Limb (tissue), 2 donors: ENCODE results near the gene TIAM1.
A peak's percentile ranks its signal among the peaks of the same experiment; 100 is the strongest.

Experiments used
- DNase-seq, 2 donors: peaks; one replicate each; pipeline ENCODE4 v3.0.0-alpha.2; 2016; ENCODE audit errors: extremely low spot score in 2 of 2

TIAM1 gene

GRCh38 chr21:31140676-31141075 lies 203.4 kb downstream of the TIAM1 start:
- no peak for DNase-seq

- DNase-seq: no peak
Observed at GRCh38 chr21:31140025-31140424, 204.0 kb downstream of the TIAM1 start.

GRCh38 chr21:31137960-31138359 lies 206.1 kb downstream of the TIAM1 start:
- DNase-seq: no peak

- peak; percentile 46 to 64 for DNase-seq
Observed at GRCh38 chr21:31136891-31137290, 207.2 kb downstream of the TIAM1 start.

GRCh38 chr21:31135531-31136184 lies 208.4 kb downstream of the TIAM1 start:
- DNase-seq: no peak

GRCh38 chr21:31133243-31133830 lies 210.7 kb downstream of the TIAM1 start:
- no peak for DNase-seq

GRCh38 chr21:31132574-31133242 lies 211.4 kb downstream of the TIAM1 start:
- no peak for DNase-seq

- DNase-seq: no peak
Observed at GRCh38 chr21:31130821-31131220, 213.2 kb downstream of the TIAM1 start.

GRCh38 chr21:31128234-31128633 lies 215.8 kb downstream of the TIAM1 start:
- DNase-seq: no peak

- no peak for DNase-seq
Observed at GRCh38 chr21:31124010-31124409, 220.1 kb downstream of the TIAM1 start.

- no peak for DNase-seq
Observed at GRCh38 chr21:31119199-31119598, 224.9 kb downstream of the TIAM1 start.

GRCh38 chr21:31117128-31117916 lies 226.7 kb downstream of the TIAM1 start:
- DNase-seq: no peak

- no peak for DNase-seq
Observed at GRCh38 chr21:31115249-31115648, 228.8 kb downstream of the TIAM1 start.

GRCh38 chr21:31111093-31111492 lies 233.0 kb downstream of the TIAM1 start:
- DNase-seq: no peak

GRCh38 chr21:31110430-31110829 lies 233.6 kb downstream of the TIAM1 start:
- no peak for DNase-seq

GRCh38 chr21:31107871-31108270 lies 236.2 kb downstream of the TIAM1 start:
- no peak for DNase-seq

GRCh38 chr21:31107176-31107785 lies 236.8 kb downstream of the TIAM1 start:
- no peak for DNase-seq

- DNase-seq: no peak
Observed at GRCh38 chr21:31103571-31104265, 240.3 kb downstream of the TIAM1 start.

- no peak for DNase-seq
Observed at GRCh38 chr21:31103163-31103562, 240.9 kb downstream of the TIAM1 start.

GRCh38 chr21:31099122-31099521 lies 244.9 kb downstream of the TIAM1 start:
- no peak for DNase-seq

- DNase-seq: peak; percentile 53 to 81
Observed at GRCh38 chr21:31098576-31099005, 245.5 kb downstream of the TIAM1 start.
